C4-2B (cell line): Measurements from ENCODE around the gene APIP.

Experiments used
- CTCF ChIP-seq: fragments of 450-650 bp; conservative IDR thresholded peaks from 2 replicates; pipeline ENCODE4 v1.5.1; 2017; ENCODE audit warnings: mild to moderate bottlenecking
- ZFX ChIP-seq: fragments of 450-650 bp; IDR thresholded peaks from 2 replicates; pipeline ENCODE4 v1.6.1; 2017

GRCh38 chr11:34844463-34845112 lies 71.6 kb downstream of the APIP start:
- no peak for TF ChIP-seq CTCF
- TF ChIP-seq ZFX = no peak
